Measurements from ENCODE around the gene PDLIM3. TPM values are rescaled to one million over a fixed set of nuclear protein-coding genes. Genes with fewer than 3 reads are reported as not detected.

The PDLIM3 gene
- total RNA-seq, 1 donor from 2014 or later: 2.8 TPM

DNA sequence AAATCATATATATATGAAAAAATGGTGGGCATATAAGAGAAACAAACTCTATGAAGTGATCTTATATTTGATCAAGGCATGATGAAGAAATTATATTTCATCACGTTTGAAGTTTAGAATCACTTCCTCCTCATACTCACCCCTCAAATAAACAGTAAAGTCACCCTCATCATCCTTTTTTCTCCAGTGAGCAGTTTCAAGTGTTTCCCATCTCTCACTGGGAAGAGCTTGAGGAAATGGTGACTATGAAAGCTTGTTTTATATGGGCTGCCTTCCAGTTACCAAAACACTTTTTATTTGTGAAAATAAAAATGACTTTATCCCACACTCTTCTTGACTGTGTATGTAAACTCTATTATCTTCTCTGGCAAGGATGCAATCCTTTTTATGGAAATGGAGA, 16.8 kb downstream of the PDLIM3 start:
- TF ChIP-seq, protein P1, sequence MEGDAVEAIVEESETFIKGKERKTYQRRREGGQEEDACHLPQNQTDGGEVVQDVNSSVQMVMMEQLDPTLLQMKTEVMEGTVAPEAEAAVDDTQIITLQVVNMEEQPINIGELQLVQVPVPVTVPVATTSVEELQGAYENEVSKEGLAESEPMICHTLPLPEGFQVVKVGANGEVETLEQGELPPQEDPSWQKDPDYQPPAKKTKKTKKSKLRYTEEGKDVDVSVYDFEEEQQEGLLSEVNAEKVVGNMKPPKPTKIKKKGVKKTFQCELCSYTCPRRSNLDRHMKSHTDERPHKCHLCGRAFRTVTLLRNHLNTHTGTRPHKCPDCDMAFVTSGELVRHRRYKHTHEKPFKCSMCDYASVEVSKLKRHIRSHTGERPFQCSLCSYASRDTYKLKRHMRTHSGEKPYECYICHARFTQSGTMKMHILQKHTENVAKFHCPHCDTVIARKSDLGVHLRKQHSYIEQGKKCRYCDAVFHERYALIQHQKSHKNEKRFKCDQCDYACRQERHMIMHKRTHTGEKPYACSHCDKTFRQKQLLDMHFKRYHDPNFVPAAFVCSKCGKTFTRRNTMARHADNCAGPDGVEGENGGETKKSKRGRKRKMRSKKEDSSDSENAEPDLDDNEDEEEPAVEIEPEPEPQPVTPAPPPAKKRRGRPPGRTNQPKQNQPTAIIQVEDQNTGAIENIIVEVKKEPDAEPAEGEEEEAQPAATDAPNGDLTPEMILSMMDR (IDR thresholded peaks at IDR 0.05): no peak
- no peak for DNase-seq (ENCODE audit: extremely low spot score, unreplicated experiment)
- H3K4me1 Mint-ChIP-seq (ENCODE audit: unreplicated experiment): peaks cover 1% of the 10 kb centered on the region
- no peaks in the 10 kb centered on the region for H3K36me3 Mint-ChIP-seq (ENCODE audit: unreplicated experiment)
- no peak overlapping the region for H3K4me3 Mint-ChIP-seq (ENCODE audit: unreplicated experiment)
- H3K9me3 Mint-ChIP-seq (ENCODE audit: unreplicated experiment): no peaks in the 10 kb centered on the region
- H3K27me3 Mint-ChIP-seq (ENCODE audit: unreplicated experiment): no peaks in the 10 kb centered on the region
- H3K27ac Mint-ChIP-seq (ENCODE audit: unreplicated experiment): no peak overlapping the region

DNA sequence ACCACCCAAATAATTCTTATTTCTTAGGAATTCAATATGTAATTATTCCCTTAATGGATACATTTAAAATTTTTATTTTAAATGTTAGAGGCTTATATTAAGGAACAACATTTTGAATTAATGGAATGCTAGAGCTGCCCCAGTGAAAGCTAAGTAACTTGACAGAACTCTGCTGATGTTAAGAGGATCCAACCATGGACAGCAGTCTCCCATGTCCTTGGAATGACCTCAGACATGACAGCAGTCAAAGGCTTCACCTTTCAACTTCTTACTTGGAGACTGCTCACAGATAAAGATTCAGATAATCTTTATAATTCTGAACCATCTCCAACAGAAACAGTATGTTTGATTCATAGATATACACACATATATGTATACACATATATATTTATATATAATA, 17.2 kb downstream of the PDLIM3 start:
- TF ChIP-seq, protein P1 (IDR thresholded peaks at IDR 0.05): no peak
- no peaks in the 10 kb centered on the region for H3K36me3 Mint-ChIP-seq (ENCODE audit: unreplicated experiment)
- DNase-seq (ENCODE audit: extremely low spot score, unreplicated experiment): no peak
- peaks cover 4% of the 10 kb centered on the region for H3K4me1 Mint-ChIP-seq (ENCODE audit: unreplicated experiment)
- no peak overlapping the region for H3K4me3 Mint-ChIP-seq (ENCODE audit: unreplicated experiment)
- no peaks in the 10 kb centered on the region for H3K27me3 Mint-ChIP-seq (ENCODE audit: unreplicated experiment)
- H3K9me3 Mint-ChIP-seq (ENCODE audit: unreplicated experiment): no peaks in the 10 kb centered on the region
- no peak overlapping the region for H3K27ac Mint-ChIP-seq (ENCODE audit: unreplicated experiment)

DNA sequence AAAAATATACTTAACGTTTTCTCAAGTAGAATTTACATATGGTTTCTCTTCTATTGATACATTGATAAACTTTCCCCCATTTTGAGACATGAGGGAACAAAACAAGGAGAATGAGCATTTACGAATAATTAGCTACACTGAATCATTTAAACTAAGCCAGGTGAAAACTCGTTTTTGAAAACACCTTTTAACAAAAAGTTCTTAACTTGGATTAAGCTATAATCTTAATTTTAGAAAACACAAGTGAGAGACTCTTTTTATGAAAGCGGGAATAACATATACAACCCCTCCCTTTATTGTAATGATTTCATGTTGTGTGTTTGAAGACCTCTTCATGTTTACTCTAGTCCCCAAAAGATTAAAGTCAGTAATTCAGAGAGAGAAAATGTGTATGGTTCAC, 20.1 kb downstream of the PDLIM3 start:
- Mint-ChIP-seq H3K4me3 (ENCODE audit: unreplicated experiment) (no peak overlapping the region), H3K4me1 (ENCODE audit: unreplicated experiment) (peaks cover 12% of the 10 kb centered on the region), H3K36me3 (ENCODE audit: unreplicated experiment) (no peaks in the 10 kb centered on the region), H3K27me3 (ENCODE audit: unreplicated experiment) (no peaks in the 10 kb centered on the region), H3K9me3 (ENCODE audit: unreplicated experiment) (no peaks in the 10 kb centered on the region), H3K27ac (ENCODE audit: unreplicated experiment) (no peak overlapping the region)
- TF ChIP-seq, protein P1 (IDR thresholded peaks at IDR 0.05): no peak
- no peak for DNase-seq (ENCODE audit: extremely low spot score, unreplicated experiment)

DNA sequence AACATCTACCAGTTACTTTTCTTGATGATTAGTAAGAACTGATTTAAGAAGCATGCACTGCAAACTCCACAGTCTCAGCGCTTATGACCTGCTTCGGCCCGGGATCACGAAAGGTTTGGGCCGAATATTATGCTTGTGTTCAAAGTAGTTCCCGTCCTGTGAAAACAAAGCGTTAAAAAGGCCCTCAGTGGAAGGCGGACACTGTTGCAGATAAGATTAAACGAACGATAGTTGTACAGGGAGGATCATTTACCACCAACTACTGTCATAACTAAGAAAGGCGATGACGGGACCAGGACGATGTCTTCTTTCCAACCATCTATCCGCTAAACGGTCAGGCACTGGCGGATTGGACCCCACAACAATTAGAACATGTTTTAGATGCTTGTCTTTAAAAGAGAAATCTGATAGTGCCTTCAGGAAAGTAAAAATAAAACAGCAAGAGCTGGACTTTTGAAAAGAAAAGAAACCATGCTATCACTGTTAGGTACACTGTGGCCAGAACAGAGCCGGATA, 21.1 kb downstream of the PDLIM3 start:
- Mint-ChIP-seq H3K27me3 (ENCODE audit: unreplicated experiment) (no peaks in the 10 kb centered on the region), H3K4me3 (ENCODE audit: unreplicated experiment) (no peak overlapping the region), H3K9me3 (ENCODE audit: unreplicated experiment) (no peaks in the 10 kb centered on the region), H3K27ac (ENCODE audit: unreplicated experiment) (no peak overlapping the region), H3K4me1 (ENCODE audit: unreplicated experiment) (peaks cover 12% of the 10 kb centered on the region), H3K36me3 (ENCODE audit: unreplicated experiment) (no peaks in the 10 kb centered on the region)
- TF ChIP-seq, protein P1 (IDR thresholded peaks at IDR 0.05): no peak
- DNase-seq (ENCODE audit: extremely low spot score, unreplicated experiment): no peak

DNA sequence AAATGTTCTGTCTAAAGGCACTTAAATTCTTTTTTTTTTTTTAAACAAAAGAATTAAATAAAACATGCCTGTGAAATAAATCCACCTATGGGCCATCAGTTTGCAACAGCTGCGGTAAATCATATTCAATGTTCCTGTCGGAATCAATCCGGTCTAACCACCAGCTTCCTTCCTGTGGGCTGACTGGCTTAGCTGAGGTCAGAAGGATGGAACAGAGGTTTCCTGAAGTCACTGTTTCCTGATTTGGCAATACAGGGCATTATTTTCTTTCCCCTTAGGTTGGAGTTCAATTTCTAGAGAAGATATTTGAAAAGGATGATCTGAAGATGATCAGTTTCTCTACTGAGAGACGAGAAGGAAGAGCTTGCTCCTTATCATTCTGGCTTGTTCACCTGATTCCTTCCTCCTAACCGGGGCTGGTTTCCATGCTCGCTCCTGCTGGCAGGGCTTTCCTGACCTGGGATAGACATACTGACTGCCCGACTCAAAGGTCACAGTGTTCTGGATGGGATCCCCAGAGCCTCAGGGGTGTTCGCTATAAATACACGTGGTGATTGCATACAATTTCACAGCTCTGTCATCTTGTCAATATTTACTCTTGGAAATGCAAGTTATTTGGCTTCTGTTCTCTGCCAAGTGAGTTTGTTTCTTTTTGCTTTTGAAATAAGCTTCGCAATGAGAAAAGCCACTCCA, 21.7 kb downstream of the PDLIM3 start:
- no peak overlapping the region for H3K4me3 Mint-ChIP-seq (ENCODE audit: unreplicated experiment)
- TF ChIP-seq, protein P1 (IDR thresholded peaks at IDR 0.05): no peak
- H3K27me3 Mint-ChIP-seq (ENCODE audit: unreplicated experiment): no peaks in the 10 kb centered on the region
- no peaks in the 10 kb centered on the region for H3K36me3 Mint-ChIP-seq (ENCODE audit: unreplicated experiment)
- no peak overlapping the region for H3K27ac Mint-ChIP-seq (ENCODE audit: unreplicated experiment)
- peaks cover 12% of the 10 kb centered on the region for H3K4me1 Mint-ChIP-seq (ENCODE audit: unreplicated experiment)
- H3K9me3 Mint-ChIP-seq (ENCODE audit: unreplicated experiment): no peaks in the 10 kb centered on the region
- DNase-seq (ENCODE audit: extremely low spot score, unreplicated experiment): no peak
